ENCODE measurements around the gene CFAP54. TPM values are rescaled to one million over a fixed set of nuclear protein-coding genes. Genes with fewer than 3 reads are reported as not detected.

CFAP54 gene
- polyA plus RNA-seq, 3 donors = not detected

- Histone ChIP-seq H3K27ac (ENCODE audit: low read depth in 1 of 2, low read length in 2 of 2) (no peak overlapping the region), H3K9me3 (replicated peaks in 1 of 2; ENCODE audit: control insufficient read depth in 1 of 2, insufficient read depth in 1 of 2, low read length in 2 of 2) (no peaks in the 10 kb centered on the region), H3K79me2 (ENCODE audit: insufficient read depth, low read length) (no peaks in the 10 kb centered on the region), H3K36me3 (replicated peaks in 1 of 2; ENCODE audit: control insufficient read depth in 1 of 2, insufficient read depth in 2 of 2, low read length in 2 of 2) (no peaks in the 10 kb centered on the region), H2AFZ (ENCODE audit: insufficient read depth, low read depth, low read length, poor library complexity, severe bottlenecking) (no peak overlapping the region), H3K27me3 (ENCODE audit: control insufficient read depth in 2 of 2, insufficient read depth in 2 of 2, low read length in 2 of 2) (no peaks in the 10 kb centered on the region), H3K9ac (ENCODE audit: insufficient read depth, low read length, poor library complexity, severe bottlenecking) (no peak overlapping the region), H3K4me1 (ENCODE audit: control insufficient read depth in 1 of 2, insufficient read depth in 2 of 2, low read length in 2 of 2) (peaks cover 12 to 13% of the 10 kb centered on the region in 2 donors), H3K4me2 (replicated peaks; ENCODE audit: extremely low read depth, low read length, poor library complexity, severe bottlenecking) (no peak overlapping the region), H3K4me3 (replicated peaks in 1 of 3; ENCODE audit: low read depth in 2 of 3, low read length in 3 of 3) (no peak overlapping the region), H4K20me1 (ENCODE audit: insufficient read depth, low read length) (no peaks in the 10 kb centered on the region)
- Mint-ChIP-seq H3K27me3 (ENCODE audit: low read depth in 3 of 3) (peaks cover 0 to 1% (median 0%) of the 10 kb centered on the region in 3 donors), H3K9me3 (peaks cover 0 to 3% (median 0%) of the 10 kb centered on the region in 7 donors), H3K36me3 (no peaks in the 10 kb centered on the region), H3K27ac (no peak overlapping the region), H3K4me1 (peaks cover 10% of the 10 kb centered on the region), H3K4me3 (no peak overlapping the region)
- no peak for DNase-seq
- intact Hi-C loops (cut with micrococcal nuclease) = no loop called here
- TF ChIP-seq, protein P1, sequence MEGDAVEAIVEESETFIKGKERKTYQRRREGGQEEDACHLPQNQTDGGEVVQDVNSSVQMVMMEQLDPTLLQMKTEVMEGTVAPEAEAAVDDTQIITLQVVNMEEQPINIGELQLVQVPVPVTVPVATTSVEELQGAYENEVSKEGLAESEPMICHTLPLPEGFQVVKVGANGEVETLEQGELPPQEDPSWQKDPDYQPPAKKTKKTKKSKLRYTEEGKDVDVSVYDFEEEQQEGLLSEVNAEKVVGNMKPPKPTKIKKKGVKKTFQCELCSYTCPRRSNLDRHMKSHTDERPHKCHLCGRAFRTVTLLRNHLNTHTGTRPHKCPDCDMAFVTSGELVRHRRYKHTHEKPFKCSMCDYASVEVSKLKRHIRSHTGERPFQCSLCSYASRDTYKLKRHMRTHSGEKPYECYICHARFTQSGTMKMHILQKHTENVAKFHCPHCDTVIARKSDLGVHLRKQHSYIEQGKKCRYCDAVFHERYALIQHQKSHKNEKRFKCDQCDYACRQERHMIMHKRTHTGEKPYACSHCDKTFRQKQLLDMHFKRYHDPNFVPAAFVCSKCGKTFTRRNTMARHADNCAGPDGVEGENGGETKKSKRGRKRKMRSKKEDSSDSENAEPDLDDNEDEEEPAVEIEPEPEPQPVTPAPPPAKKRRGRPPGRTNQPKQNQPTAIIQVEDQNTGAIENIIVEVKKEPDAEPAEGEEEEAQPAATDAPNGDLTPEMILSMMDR (IDR thresholded peaks at IDR 0.05) = no peak
These were observed 35.0 kb upstream of the CFAP54 start for GRCh38 chr12:96454396-96454795.

- Mint-ChIP-seq H3K36me3 (no peaks in the 10 kb centered on the region), H3K27me3 (ENCODE audit: low read depth in 3 of 3) (no peaks in the 10 kb centered on the region), H3K27ac (peak overlapping the region in 2 of 7 donors; percentile 14 to 60), H3K4me3 (peak overlapping the region in 1 of 2 donors; percentile 61), H3K9me3 (peaks cover 0 to 1% (median 0%) of the 10 kb centered on the region in 7 donors), H3K4me1 (peaks cover 10% of the 10 kb centered on the region)
- Histone ChIP-seq H4K20me1 (ENCODE audit: insufficient read depth, low read length) (no peaks in the 10 kb centered on the region), H3K27ac (ENCODE audit: low read depth in 1 of 2, low read length in 2 of 2) (no peak overlapping the region), H3K4me1 (ENCODE audit: control insufficient read depth in 1 of 2, insufficient read depth in 2 of 2, low read length in 2 of 2) (peaks cover 12 to 13% of the 10 kb centered on the region in 2 donors), H3K27me3 (ENCODE audit: control insufficient read depth in 2 of 2, insufficient read depth in 2 of 2, low read length in 2 of 2) (no peaks in the 10 kb centered on the region), H3K79me2 (ENCODE audit: insufficient read depth, low read length) (no peaks in the 10 kb centered on the region), H3K9me3 (replicated peaks in 1 of 2; ENCODE audit: control insufficient read depth in 1 of 2, insufficient read depth in 1 of 2, low read length in 2 of 2) (no peaks in the 10 kb centered on the region), H3K9ac (ENCODE audit: insufficient read depth, low read length, poor library complexity, severe bottlenecking) (no peak overlapping the region), H3K4me3 (replicated peaks in 1 of 3; ENCODE audit: low read depth in 2 of 3, low read length in 3 of 3) (no peak overlapping the region), H2AFZ (ENCODE audit: insufficient read depth, low read depth, low read length, poor library complexity, severe bottlenecking) (no peak overlapping the region), H3K4me2 (replicated peaks; ENCODE audit: extremely low read depth, low read length, poor library complexity, severe bottlenecking) (peak overlapping the region; percentile 22), H3K36me3 (replicated peaks in 1 of 2; ENCODE audit: control insufficient read depth in 1 of 2, insufficient read depth in 2 of 2, low read length in 2 of 2) (no peaks in the 10 kb centered on the region)
- peak; percentile 7 to 50 (median 44) for DNase-seq
- intact Hi-C loops (cut with micrococcal nuclease) = no loop called here
- TF ChIP-seq, protein P1 (IDR thresholded peaks at IDR 0.05) = no peak
- 11% methylated on average over 1 of the region's 5 CpGs for WGBS (ENCODE audit: insufficient coverage)
These were observed 33.0 kb upstream of the CFAP54 start for GRCh38 chr12:96456265-96456974.

Data from CD14-positive monocyte (primary cell).